IMR-90 (cell line): ENCODE data around the gene NUP50. TPM values are rescaled to one million over a fixed set of nuclear protein-coding genes. Genes with fewer than 3 reads are reported as not detected.

Experiments
- ATAC-seq: fragments of 200-7000 bp; cut with Tn5 transposase; 2 replicates; pipeline ENCODE4 v1.9.1; 2020; ENCODE audit warnings: low read depth, mild to moderate bottlenecking, moderate library complexity
- BruUV-seq: library from RNA; stranded (reverse); fragments of 400-500 nt; replicated peaks from 2 replicates; lab custom pipeline; 2021; lab: Mats Ljungman, UMichigan
- CTCF ChIA-PET: fragments of 300-600 bp; formaldehyde crosslinking; extraction: SDS; loops from one replicate; lab custom pipeline; 2021; ENCODE audit warnings: antibody characterized with exemption; lab: Yijun Ruan, JAX
- POLR2A ChIA-PET: fragments of 300-600 bp; sonication (Branson Sonifier 250); formaldehyde crosslinking; loops from one replicate; lab custom pipeline; 2022; ENCODE audit warnings: antibody characterized with exemption; ENCODE audit not compliant: unreplicated experiment; lab: Charles Lee
- DNase-seq: peaks from one replicate; pipeline ENCODE4 v3.0.0; 2013
- H2AFZ ChIP-seq: replicated peaks from 2 replicates; pipeline ENCODE3; 2013; ENCODE audit warnings: low read length, mild to moderate bottlenecking; ENCODE audit not compliant: poor library complexity
- H2AK5ac ChIP-seq: 2 replicates; pipeline ENCODE4 v1.6.1; 2013; ENCODE audit warnings: low read depth, low read length, inconsistent platforms
- H2AK9ac ChIP-seq: replicated peaks from 2 replicates; pipeline ENCODE3; 2013; ENCODE audit warnings: mild to moderate bottlenecking, low read depth, low read length, moderate library complexity; ENCODE audit not compliant: poor library complexity
- H2BK120ac ChIP-seq: 2 replicates; pipeline ENCODE4 v1.6.1; 2013; ENCODE audit warnings: low read depth, low read length, inconsistent platforms
- H2BK15ac ChIP-seq: 3 replicates; pipeline ENCODE4 v1.6.1; 2013; ENCODE audit warnings: low read depth, low read length, inconsistent platforms
- H2BK20ac ChIP-seq: 2 replicates; pipeline ENCODE4 v1.6.1; 2013; ENCODE audit warnings: low read depth, mild to moderate bottlenecking, inconsistent platforms, low read length, moderate library complexity
- H2BK5ac ChIP-seq: 2 replicates; pipeline ENCODE4 v1.6.1; 2013; ENCODE audit warnings: mild to moderate bottlenecking, low read depth, low read length, inconsistent platforms; ENCODE audit not compliant: poor library complexity, severe bottlenecking
- H3K14ac ChIP-seq: replicated peaks from 2 replicates; pipeline ENCODE4 v1.6.1; 2013; ENCODE audit warnings: low read depth, low read length, inconsistent platforms
- H3K18ac ChIP-seq: 2 replicates; pipeline ENCODE4 v1.6.1; 2013; ENCODE audit warnings: low read depth, low read length, control low read depth
- H3K23ac ChIP-seq: 2 replicates; pipeline ENCODE4 v1.6.1; 2013; ENCODE audit warnings: low read depth, low read length, inconsistent platforms
- H3K27ac ChIP-seq: 2 replicates; pipeline ENCODE4 v1.5.1; 2013; ENCODE audit warnings: mild to moderate bottlenecking, control low read depth, low read length; ENCODE audit not compliant: insufficient read depth
- H3K27me3 ChIP-seq: 2 replicates; pipeline ENCODE4 v1.6.1; 2013; ENCODE audit warnings: low read length; ENCODE audit not compliant: control insufficient read depth, insufficient read depth
- H3K36me3 ChIP-seq: 2 replicates; pipeline ENCODE4 v1.6.1; 2013; ENCODE audit warnings: low read length, mixed read lengths; ENCODE audit not compliant: control insufficient read depth, insufficient read depth
- H3K4ac ChIP-seq: 2 replicates; pipeline ENCODE4 v1.6.1; 2013; ENCODE audit warnings: low read depth, low read length, inconsistent platforms
- H3K4me1 ChIP-seq: 2 replicates; pipeline ENCODE4 v1.6.1; 2013; ENCODE audit warnings: low read length, mixed read lengths; ENCODE audit not compliant: control insufficient read depth, insufficient read depth
- H3K4me2 ChIP-seq: 2 replicates; pipeline ENCODE4 v1.6.1; 2013; ENCODE audit warnings: low read depth, mild to moderate bottlenecking, control low read depth, low read length, moderate library complexity
- H3K4me3 ChIP-seq: 2 replicates; pipeline ENCODE4 v1.5.1; 2013; ENCODE audit warnings: low read depth, mild to moderate bottlenecking, control low read depth, low read length, moderate library complexity; ENCODE audit not compliant: insufficient read depth
- H3K56ac ChIP-seq: 2 replicates; pipeline ENCODE4 v1.6.1; 2013; ENCODE audit warnings: low read length, inconsistent platforms; ENCODE audit not compliant: insufficient read depth; ENCODE audit errors: extremely low read depth
- H3K79me1 ChIP-seq, 2 experiments: 2 replicates each; pipeline ENCODE4 v1.6.1; 2013; ENCODE audit warnings: low read length in 2 of 2, inconsistent platforms in 1 of 2, low read depth in 1 of 2
- H3K9ac ChIP-seq: 2 replicates; pipeline ENCODE4 v1.6.1; 2013; ENCODE audit warnings: low read depth, low read length, control low read depth
- H3K9me1 ChIP-seq: 2 replicates; pipeline ENCODE4 v1.6.1; 2013; ENCODE audit warnings: low read length, inconsistent platforms; ENCODE audit not compliant: insufficient read depth
- H3K9me3 ChIP-seq: 2 replicates; pipeline ENCODE4 v1.6.1; 2013; ENCODE audit warnings: low read length; ENCODE audit not compliant: control insufficient read depth, insufficient read depth
- H4K20me1 ChIP-seq: 2 replicates; pipeline ENCODE4 v1.6.1; 2013; ENCODE audit warnings: low read length, inconsistent platforms; ENCODE audit not compliant: insufficient read depth
- H4K5ac ChIP-seq: 2 replicates; pipeline ENCODE4 v1.6.1; 2013; ENCODE audit warnings: mild to moderate bottlenecking, low read depth, low read length, control low read depth
- H4K8ac ChIP-seq, 2 experiments: 2 replicates each; pipeline ENCODE4 v1.6.1; 2013; ENCODE audit warnings: low read depth in 2 of 2, low read length in 2 of 2, control low read depth in 1 of 2, inconsistent platforms in 1 of 2
- H4K91ac ChIP-seq: 2 replicates; pipeline ENCODE4 v1.6.1; 2013; ENCODE audit warnings: low read depth, low read length, inconsistent platforms; ENCODE audit not compliant: insufficient read depth
- BHLHE40 ChIP-seq: fragments of 150-350 bp; IDR thresholded peaks from 2 replicates; pipeline ENCODE4 v1.6.1; 2016; ENCODE audit warnings: mild to moderate bottlenecking, low read depth, low read length
- CEBPB ChIP-seq: IDR thresholded peaks from 2 replicates; pipeline ENCODE4 v1.6.1; 2012; ENCODE audit warnings: low read depth, low read length, improper control_type of control experiment
- CHD1 ChIP-seq: IDR thresholded peaks from 2 replicates; pipeline ENCODE4 v1.6.1; 2012; ENCODE audit warnings: low read depth, low read length, improper control_type of control experiment
- FOS ChIP-seq: fragments of 150-350 bp; IDR thresholded peaks from 2 replicates; pipeline ENCODE4 v1.6.1; 2016; ENCODE audit warnings: low read depth, low read length
- MAFK ChIP-seq: IDR thresholded peaks from 2 replicates; pipeline ENCODE4 v1.6.1; 2012; ENCODE audit warnings: low read depth, low read length, improper control_type of control experiment
- MAZ ChIP-seq: IDR thresholded peaks from 2 replicates; pipeline ENCODE4 v1.6.1; 2012; ENCODE audit warnings: low read depth, mild to moderate bottlenecking, low read length, improper control_type of control experiment, moderate library complexity, borderline replicate concordance
- MXI1 ChIP-seq: IDR thresholded peaks from 2 replicates; pipeline ENCODE4 v1.6.1; 2012; ENCODE audit warnings: low read depth, mild to moderate bottlenecking, low read length, moderate library complexity, borderline replicate concordance
- NFE2L2 ChIP-seq: fragments of 150-350 bp; IDR thresholded peaks from 2 replicates; pipeline ENCODE4 v1.6.1; 2016; ENCODE audit warnings: low read depth, mild to moderate bottlenecking, low read length
- POLR2A ChIP-seq: IDR thresholded peaks from 2 replicates; pipeline ENCODE4 v1.6.1; 2012; ENCODE audit warnings: mild to moderate bottlenecking, low read depth, low read length
- RAD21 ChIP-seq: IDR thresholded peaks from 2 replicates; pipeline ENCODE4 v1.6.1; 2012; ENCODE audit warnings: low read length, improper control_type of control experiment
- RCOR1 ChIP-seq: IDR thresholded peaks from 2 replicates; pipeline ENCODE4 v1.6.1; 2012; ENCODE audit warnings: mild to moderate bottlenecking, low read length, improper control_type of control experiment; ENCODE audit not compliant: insufficient replicate concordance
- RFX5 ChIP-seq: IDR thresholded peaks from 2 replicates; pipeline ENCODE4 v1.8.0; 2012; ENCODE audit warnings: low read depth, mild to moderate bottlenecking, low read length, moderate library complexity
- SMC3 ChIP-seq: fragments of 150-350 bp; IDR thresholded peaks from 2 replicates; pipeline ENCODE4 v1.6.1; 2016; ENCODE audit warnings: low read depth, mild to moderate bottlenecking, antibody characterized with exemption, low read length, moderate library complexity
- WGBS, 2 experiments: methylation state at CpG; one replicate each; pipeline versions ENCODE4 v1.1.5 to v1.1.7; 2013; ENCODE audit warnings: missing lambda C conversion rate in 2 of 2; ENCODE audit not compliant: insufficient read length in 1 of 2; ENCODE audit errors: extremely low coverage in 2 of 2; 5-methylcytosine and 5-hydroxymethylcytosine counted together
- dilution Hi-C: fragments of 300-500 bp; cut with HindIII; formaldehyde crosslinking; loops from one replicate; pipeline ENCODE4 v1.14.3; 2018; ENCODE audit warnings: low sequenced_read_pairs; ENCODE audit not compliant: unreplicated experiment
- in situ Hi-C: fragments of 300-500 bp; cut with MboI; formaldehyde crosslinking; loops from 3 replicates; pipeline ENCODE4 v1.14.3; 2019; ENCODE audit warnings: low sequenced_read_pairs, inconsistent platforms, mixed read lengths
- intact Hi-C: fragments of 100-400 bp; cut with micrococcal nuclease; formaldehyde crosslinking; loops from 2 replicates; pipeline ENCODE4 v1.10.0; 2022
- polyA plus RNA-seq, 3 experiments: library from polyadenylated mRNA; depleted of rRNA; stranded (reverse); fragments of >200 nt; gene quantifications; 2 replicates each; pipeline ENCODE4 v1.2.3, GENCODE V29; 2012; ENCODE audit warnings: low replicate concordance in 1 of 3
- total RNA-seq: library from RNA; depleted of rRNA; stranded (reverse); fragments of >200 nt; gene quantifications from 2 replicates; pipeline ENCODE4 v1.2.3, GENCODE V29; 2012
- TF ChIP-seq, protein P1 (sequence below): conservative IDR thresholded peaks from 2 replicates; pipeline ENCODE4 v1.5.1; 2012; ENCODE audit warnings: mild to moderate bottlenecking, low read depth, low read length, improper control_type of control experiment
- TF ChIP-seq, protein P2 (sequence below): fragments of 150-350 bp; IDR thresholded peaks from 2 replicates; pipeline ENCODE4 v1.6.1; 2017; ENCODE audit warnings: mild to moderate bottlenecking, antibody characterized with exemption, low read length, low read depth
- TF ChIP-seq, protein P3 (sequence below): fragments of 150-350 bp; IDR thresholded peaks from 2 replicates; pipeline ENCODE4 v1.6.1; 2016; ENCODE audit warnings: low read depth, mild to moderate bottlenecking, low read length, moderate library complexity, borderline replicate concordance

The NUP50 gene
- total and polyA plus RNA-seq, 2 of the 4 experiments (the other 2 are of a cell fraction): 12.8 to 65.4 TPM

DNA sequence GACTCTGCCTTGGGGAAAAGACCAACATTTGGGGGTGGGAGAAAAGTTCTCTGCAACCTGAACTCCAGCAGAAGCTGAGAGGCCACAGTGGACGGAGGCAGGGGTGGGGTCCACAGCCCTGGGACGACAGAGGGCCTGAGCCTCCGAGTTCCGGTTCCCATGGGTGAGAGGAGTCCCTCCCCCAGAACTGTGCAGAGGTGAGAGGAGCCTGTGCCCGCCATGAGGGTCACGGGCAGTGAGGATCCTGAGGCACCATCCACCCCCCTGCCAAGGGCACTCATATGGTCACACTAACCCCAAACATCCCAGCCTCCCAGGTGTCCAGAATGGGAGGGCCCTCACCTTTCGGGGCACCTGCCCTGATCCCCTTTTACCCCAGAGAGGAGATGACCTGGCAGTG, 46.4 kb downstream of the NUP50 start:
- H3K36me3 ChIP-seq: peaks cover 5% of the 10 kb centered on the region; the same call in 1 of the 2 replicates
- H3K9me3 ChIP-seq: no peaks in the 10 kb centered on the region
- CTCF ChIA-PET: interaction anchor here (0.6 to 0.7 kb wide), 2 partner anchors 43 to 87 kb away, joined by 4 to 6 read pairs; no protein-coding TSS in a partner anchor
- 0 out of 2 replicates have a peak overlapping the region, but pooled peaks have one; percentile 19 for H3K23ac ChIP-seq
- H3K79me1 ChIP-seq: peaks cover 21 to 63% of the 10 kb centered on the region in 2 experiments; a peak in 3 of 4 replicates
- no peak overlapping the region for H3K18ac ChIP-seq
- DNase-seq (no peak), ATAC-seq (no peak)
- no peak overlapping the region for H2AFZ ChIP-seq
- H3K4me1 ChIP-seq: peaks cover 40% of the 10 kb centered on the region
- H3K56ac ChIP-seq: no peak overlapping the region
- no peak overlapping the region for H2BK15ac ChIP-seq
- peak overlapping the region; percentile 13 for H3K4ac ChIP-seq
- POLR2A ChIA-PET: interaction anchor here (0.6 kb wide), 1 partner anchor 47 kb away, joined by 3 read pairs; the partner anchor contains the start of gene NUP50
- H4K91ac ChIP-seq: peak overlapping the region; percentile 33
- H2AK9ac ChIP-seq: no peak overlapping the region
- H2AK5ac ChIP-seq: peak overlapping the region; percentile 84; the same call in 1 of the 2 replicates
- in situ Hi-C loops (no loop called here), intact Hi-C loops (no loop called here), dilution Hi-C loops (no loop called here)
- H3K27ac ChIP-seq: no peak overlapping the region
- no peak overlapping the region for H3K4me2 ChIP-seq
- no peak overlapping the region for H4K5ac ChIP-seq
- no peak overlapping the region for H3K9ac ChIP-seq
- BruUV-seq: no TSS peak
- H3K9me1 ChIP-seq: peaks cover 33% of the 10 kb centered on the region
- no peaks in the 10 kb centered on the region for H3K27me3 ChIP-seq
- no peak overlapping the region for H2BK5ac ChIP-seq
- peak overlapping the region; percentile 32; the same call in 1 of the 2 replicates for H2BK120ac ChIP-seq
- H4K8ac ChIP-seq: no peak overlapping the region
- no CpG with 5 or more reads among the region's 7 CpGs for WGBS, 2 experiments
- H3K14ac ChIP-seq: no peak overlapping the region
- TF ChIP-seq MAZ: no peak
- no peak for TF ChIP-seq RFX5
- no peak for TF ChIP-seq CEBPB
- no peak for TF ChIP-seq SMC3
- no peak for TF ChIP-seq FOS
- TF ChIP-seq RAD21: no peak
- TF ChIP-seq, protein P1, sequence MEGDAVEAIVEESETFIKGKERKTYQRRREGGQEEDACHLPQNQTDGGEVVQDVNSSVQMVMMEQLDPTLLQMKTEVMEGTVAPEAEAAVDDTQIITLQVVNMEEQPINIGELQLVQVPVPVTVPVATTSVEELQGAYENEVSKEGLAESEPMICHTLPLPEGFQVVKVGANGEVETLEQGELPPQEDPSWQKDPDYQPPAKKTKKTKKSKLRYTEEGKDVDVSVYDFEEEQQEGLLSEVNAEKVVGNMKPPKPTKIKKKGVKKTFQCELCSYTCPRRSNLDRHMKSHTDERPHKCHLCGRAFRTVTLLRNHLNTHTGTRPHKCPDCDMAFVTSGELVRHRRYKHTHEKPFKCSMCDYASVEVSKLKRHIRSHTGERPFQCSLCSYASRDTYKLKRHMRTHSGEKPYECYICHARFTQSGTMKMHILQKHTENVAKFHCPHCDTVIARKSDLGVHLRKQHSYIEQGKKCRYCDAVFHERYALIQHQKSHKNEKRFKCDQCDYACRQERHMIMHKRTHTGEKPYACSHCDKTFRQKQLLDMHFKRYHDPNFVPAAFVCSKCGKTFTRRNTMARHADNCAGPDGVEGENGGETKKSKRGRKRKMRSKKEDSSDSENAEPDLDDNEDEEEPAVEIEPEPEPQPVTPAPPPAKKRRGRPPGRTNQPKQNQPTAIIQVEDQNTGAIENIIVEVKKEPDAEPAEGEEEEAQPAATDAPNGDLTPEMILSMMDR: no peak
- no peak for TF ChIP-seq MXI1
- TF ChIP-seq RCOR1: no peak
- TF ChIP-seq BHLHE40: no peak
- TF ChIP-seq CHD1: no peak
- TF ChIP-seq, protein P2, sequence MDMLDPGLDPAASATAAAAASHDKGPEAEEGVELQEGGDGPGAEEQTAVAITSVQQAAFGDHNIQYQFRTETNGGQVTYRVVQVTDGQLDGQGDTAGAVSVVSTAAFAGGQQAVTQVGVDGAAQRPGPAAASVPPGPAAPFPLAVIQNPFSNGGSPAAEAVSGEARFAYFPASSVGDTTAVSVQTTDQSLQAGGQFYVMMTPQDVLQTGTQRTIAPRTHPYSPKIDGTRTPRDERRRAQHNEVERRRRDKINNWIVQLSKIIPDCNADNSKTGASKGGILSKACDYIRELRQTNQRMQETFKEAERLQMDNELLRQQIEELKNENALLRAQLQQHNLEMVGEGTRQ: no peak
- TF ChIP-seq, protein P3, sequence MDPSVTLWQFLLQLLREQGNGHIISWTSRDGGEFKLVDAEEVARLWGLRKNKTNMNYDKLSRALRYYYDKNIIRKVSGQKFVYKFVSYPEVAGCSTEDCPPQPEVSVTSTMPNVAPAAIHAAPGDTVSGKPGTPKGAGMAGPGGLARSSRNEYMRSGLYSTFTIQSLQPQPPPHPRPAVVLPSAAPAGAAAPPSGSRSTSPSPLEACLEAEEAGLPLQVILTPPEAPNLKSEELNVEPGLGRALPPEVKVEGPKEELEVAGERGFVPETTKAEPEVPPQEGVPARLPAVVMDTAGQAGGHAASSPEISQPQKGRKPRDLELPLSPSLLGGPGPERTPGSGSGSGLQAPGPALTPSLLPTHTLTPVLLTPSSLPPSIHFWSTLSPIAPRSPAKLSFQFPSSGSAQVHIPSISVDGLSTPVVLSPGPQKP: no peak
- TF ChIP-seq MAFK: no peak
- TF ChIP-seq POLR2A: no peak; the same call in 1 of the 2 replicates
- TF ChIP-seq NFE2L2: no peak
- peaks cover 34% of the 10 kb centered on the region for H4K20me1 ChIP-seq
- H2BK20ac ChIP-seq: peak overlapping the region; percentile 14; the same call in 1 of the 2 replicates
- H3K4me3 ChIP-seq: no peak overlapping the region
